Endothelial cell of umbilical vein (primary cell): Measurements from ENCODE around the gene MZT2A. TPM values are rescaled to one million over a fixed set of nuclear protein-coding genes. Genes with fewer than 3 reads are reported as not detected.
"Not testable (repeated sequence)": the region's sequence is repeated elsewhere in the genome, so short reads cannot be mapped to it uniquely, and the experiment has no call there.

Experiments used
- BruUV-seq: library from RNA; stranded (reverse); fragments of 400-500 nt; replicated peaks from 2 replicates; lab custom pipeline; 2021; lab: Mats Ljungman, UMichigan
- CTCF ChIA-PET: fragments of 300-600, 350-600 bp; sonication (Branson Sonifier 250); formaldehyde crosslinking; loops from one replicate; lab custom pipeline; 2021; ENCODE audit warnings: antibody characterized with exemption, inconsistent platforms; lab: Charles Lee
- POLR2A ChIA-PET: fragments of 300-600, 350-600 bp; sonication (Branson Sonifier 250); formaldehyde crosslinking; loops from one replicate; lab custom pipeline; 2021; ENCODE audit warnings: antibody characterized with exemption, inconsistent platforms; lab: Charles Lee
- DNase-seq: peaks from one replicate; pipeline ENCODE4 v3.0.0-alpha.2; 2011; ENCODE audit warnings: low read depth, low spot score
- FAIRE-seq: peaks from 2 replicates; lab custom pipeline; 2011; peaks lifted over from hg19 to GRCh38; lab: Jason Lieb, UNC
- H2AFZ ChIP-seq: 2 replicates; pipeline ENCODE4 v1.6.0; 2012; ENCODE audit warnings: low read depth, low read length, control low read depth, inconsistent platforms
- H3K27ac ChIP-seq: 2 replicates; pipeline ENCODE4 v1.5.1; 2011; ENCODE audit warnings: low read depth, mild to moderate bottlenecking, control low read depth, low read length, moderate library complexity; ENCODE audit not compliant: insufficient read depth
- H3K27me3 ChIP-seq, 2 experiments: 2 replicates each; pipeline versions ENCODE4 v1.6.0 to v1.6.1; 2011; ENCODE audit warnings: low read length in 2 of 2, mixed read lengths in 1 of 2; ENCODE audit not compliant: control insufficient read depth in 2 of 2, insufficient read depth in 2 of 2
- H3K36me3 ChIP-seq, 2 experiments: 2 replicates in 1 of 2; 3 replicates in 1 of 2; pipeline ENCODE4 v1.5.1; 2011; ENCODE audit warnings: low read length in 2 of 2, mild to moderate bottlenecking in 1 of 2, moderate library complexity in 1 of 2; ENCODE audit not compliant: control insufficient read depth in 2 of 2, insufficient read depth in 2 of 2; ENCODE audit errors: extremely low read depth in 1 of 2
- H3K4me1 ChIP-seq: 3 replicates; pipeline ENCODE4 v1.5.1; 2011; ENCODE audit warnings: mild to moderate bottlenecking, low read length; ENCODE audit not compliant: control insufficient read depth, insufficient read depth; ENCODE audit errors: extremely low read depth
- H3K4me2 ChIP-seq: 2 replicates; pipeline ENCODE4 v1.6.1; 2011; ENCODE audit warnings: low read length, control low read depth, mixed read lengths; ENCODE audit not compliant: insufficient read depth
- H3K4me3 ChIP-seq, 3 experiments: fragments of 200-600 bp in 1 of 3; sonication (generic), shearing (Covaris generic) in 1 of 3; replicated peaks in 1 of 3; 2 replicates each; pipeline ENCODE4 v1.5.1; 2011 to 2016; ENCODE audit warnings: control low read depth in 3 of 3, low read length in 3 of 3, mild to moderate bottlenecking in 2 of 3, inconsistent platforms in 1 of 3, low read depth in 1 of 3, moderate library complexity in 1 of 3; ENCODE audit not compliant: insufficient read depth in 1 of 3
- H3K79me2 ChIP-seq: 2 replicates; pipeline ENCODE4 v1.6.0; 2012; ENCODE audit warnings: low read length, inconsistent platforms; ENCODE audit not compliant: control insufficient read depth, insufficient read depth
- H3K9ac ChIP-seq: replicated peaks from 2 replicates; pipeline ENCODE3; 2011; ENCODE audit warnings: low read length, control low read depth; ENCODE audit not compliant: insufficient read depth; ENCODE audit errors: extremely low read depth
- H3K9me1 ChIP-seq: replicated peaks from 3 replicates; pipeline ENCODE4 v1.6.0; 2011; ENCODE audit warnings: mild to moderate bottlenecking, low read length; ENCODE audit not compliant: control insufficient read depth, insufficient read depth; ENCODE audit errors: extremely low read depth
- H3K9me3 ChIP-seq: replicated peaks from 2 replicates; pipeline ENCODE4 v1.5.1; 2012; ENCODE audit warnings: low read length, inconsistent platforms; ENCODE audit not compliant: control insufficient read depth, insufficient read depth
- H4K20me1 ChIP-seq: replicated peaks from 2 replicates; pipeline ENCODE3; 2011; ENCODE audit warnings: mild to moderate bottlenecking, low read length; ENCODE audit not compliant: control insufficient read depth, insufficient read depth; ENCODE audit errors: extremely low read depth
- dilution Hi-C: fragments of 300-500 bp; cut with MboI; formaldehyde crosslinking; loops from one replicate; pipeline ENCODE4 v1.15.0; 2019; ENCODE audit warnings: low sequenced_read_pairs; ENCODE audit not compliant: extremely low pct_ligation_motif_present
- intact Hi-C: fragments of 100-400 bp; cut with micrococcal nuclease; formaldehyde crosslinking; loops from one replicate; pipeline ENCODE4 v1.10.0; 2022
- polyA plus RNA-seq, 4 experiments: library from polyadenylated mRNA; depleted of rRNA in 3 of 4; stranded (reverse) in 3 of 4; unstranded in 1 of 4; fragments of >200 nt; gene quantifications; 2 replicates each; pipeline versions ENCODE4 v1.2.1 to v1.2.3, GENCODE V29; 2011 to 2012; ENCODE audit warnings: missing spikeins in 1 of 4
- total RNA-seq: library from RNA; stranded (reverse); gene quantifications from 2 replicates; pipeline ENCODE4 v1.2.3, GENCODE V29; 2021

Gene MZT2A
- total and polyA plus RNA-seq, 2 donors (not counting 3 experiments of a cell fraction or from before 2014, with no cell fraction given): 117 to 170 TPM

DNA sequence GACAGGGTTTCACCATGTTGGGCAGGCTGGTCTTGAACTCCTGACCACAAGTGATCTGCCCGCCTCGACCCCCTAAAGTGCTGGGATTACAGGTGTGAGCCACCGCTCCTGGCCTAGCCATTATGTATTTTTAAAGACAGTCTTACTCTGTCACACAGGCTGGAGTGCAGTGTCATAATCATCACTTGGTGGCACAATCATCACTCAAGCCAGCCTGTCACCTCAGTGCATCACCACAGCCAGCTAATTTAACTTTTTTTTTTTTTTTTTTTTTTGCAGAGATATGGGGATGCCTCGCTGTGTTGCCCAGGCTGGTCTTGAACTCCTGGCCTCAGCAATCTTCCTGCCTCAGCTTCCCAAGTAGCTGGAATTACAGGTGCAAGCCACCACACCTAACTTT is 11.4 kb upstream of the MZT2A start:
- CTCF ChIA-PET: interaction anchor here (1.0 to 2.5 kb wide), 2 partner anchors 10 to 169 kb away, joined by 3 to 20 read pairs; partner anchors contain the start of gene MZT2A
- H3K4me3 ChIP-seq, DNase-seq, H3K9me1 ChIP-seq, H2AFZ ChIP-seq, dilution Hi-C loops, H3K9me3 ChIP-seq, H3K27ac ChIP-seq, intact Hi-C loops, BruUV-seq, POLR2A ChIA-PET, H3K4me1 ChIP-seq, H3K27me3 ChIP-seq, H3K79me2 ChIP-seq, H4K20me1 ChIP-seq, FAIRE-seq, H3K4me2 ChIP-seq, H3K9ac ChIP-seq: not testable (repeated sequence)
- H3K36me3 ChIP-seq: peaks cover 0 to 19% of the 10 kb centered on the region in 2 experiments

DNA sequence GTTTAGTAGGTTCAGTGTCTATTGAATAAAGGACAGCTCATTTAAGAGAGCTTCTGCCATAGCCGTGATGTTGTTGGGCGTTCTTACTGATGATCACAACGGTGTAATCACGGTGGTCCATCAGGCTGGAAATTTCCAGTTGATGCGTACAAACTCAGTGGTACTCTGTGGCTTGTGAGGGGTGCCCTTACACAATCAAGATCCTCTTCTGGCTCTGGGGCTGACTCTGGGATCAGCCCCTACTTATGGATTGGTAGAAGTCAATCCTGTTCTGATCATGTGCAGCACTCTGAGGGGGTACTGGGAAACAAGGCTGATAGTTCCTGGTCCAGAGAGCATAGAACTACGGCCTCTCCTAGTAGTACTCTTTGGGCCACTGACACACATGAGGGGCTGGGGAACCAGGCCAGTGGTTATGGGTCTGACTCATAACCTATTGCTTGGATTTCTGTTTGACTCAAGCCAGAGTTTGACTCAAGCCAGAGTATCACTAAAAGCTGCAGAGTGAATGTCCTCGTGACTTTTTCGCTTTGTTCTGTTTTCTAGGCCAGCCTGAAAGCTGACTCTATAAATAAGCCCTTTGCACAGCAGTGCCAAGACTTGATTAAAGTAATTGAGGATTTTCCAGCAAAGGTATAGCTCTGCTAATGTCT is 6.2 kb upstream of the MZT2A start:
- H3K79me2 ChIP-seq: peaks cover 52% of the 10 kb centered on the region
- dilution Hi-C loops: not testable (repeated sequence)

DNA sequence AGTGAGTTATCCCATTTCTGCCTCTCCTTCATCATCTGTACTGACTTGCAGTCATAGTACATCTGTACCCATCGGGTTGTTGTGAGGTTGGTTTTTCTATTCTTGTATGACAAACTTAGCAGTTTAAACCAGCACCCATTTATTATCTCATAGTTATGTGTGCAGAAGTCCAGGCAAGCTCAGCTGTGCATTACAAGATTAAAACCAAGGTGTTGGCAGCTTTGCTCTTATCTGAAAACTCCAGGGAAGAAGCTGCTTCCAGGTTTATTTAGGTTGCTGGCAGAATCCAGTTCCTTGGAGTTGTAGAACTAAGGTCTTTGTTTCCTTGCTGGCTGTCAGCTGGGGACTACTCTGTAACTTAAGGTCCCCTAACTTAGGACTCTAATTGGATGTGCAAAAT is 3.3 kb upstream of the MZT2A start:
- Histone ChIP-seq H3K79me2 (peaks cover 68% of the 10 kb centered on the region), H3K4me1 (peaks cover 11% of the 10 kb centered on the region)
- H3K4me2 ChIP-seq, H3K4me3 ChIP-seq, H3K36me3 ChIP-seq, H3K9ac ChIP-seq, dilution Hi-C loops, H3K27ac ChIP-seq, POLR2A ChIA-PET, H4K20me1 ChIP-seq, BruUV-seq, H3K27me3 ChIP-seq, H3K9me3 ChIP-seq, FAIRE-seq, DNase-seq, intact Hi-C loops, H2AFZ ChIP-seq, CTCF ChIA-PET, H3K9me1 ChIP-seq: not testable (repeated sequence)

More for the DNA sequence above, 6.2 kb upstream of the MZT2A start:
- H3K9ac ChIP-seq, H3K4me2 ChIP-seq, H3K27me3 ChIP-seq, H3K4me3 ChIP-seq, H3K9me3 ChIP-seq, H4K20me1 ChIP-seq, CTCF ChIA-PET, BruUV-seq, H2AFZ ChIP-seq, intact Hi-C loops, H3K9me1 ChIP-seq, FAIRE-seq, H3K27ac ChIP-seq, DNase-seq: not testable (repeated sequence)
- POLR2A ChIA-PET: interaction anchor here (0.7 kb wide), 1 partner anchor 180 kb away, joined by 3 read pairs; no protein-coding TSS in a partner anchor
- peaks cover 0 to 14% of the 10 kb centered on the region in 2 experiments for H3K36me3 ChIP-seq
- H3K4me1 ChIP-seq: peaks cover 11% of the 10 kb centered on the region
